Transverse colon (tissue), 4 donors: Measurements from ENCODE around the gene TMEM106C.

ENCODE experiments used
- CTCF ChIP-seq, 5 experiments: fragments of 200-600 bp in 3 of 5; fragments of 450-650 bp in 2 of 5; sonication (generic) in 3 of 5; IDR thresholded peaks; 1 replicate in 2 of 5; 2 replicates in 3 of 5; pipeline ENCODE4 v1.5.1; 2016 to 2017; ENCODE audit warnings: antibody characterized with exemption in 5 of 5, inconsistent platforms in 3 of 5, mild to moderate bottlenecking in 2 of 5, moderate library complexity in 1 of 5
- EP300 ChIP-seq: sonication (generic); formaldehyde crosslinking; IDR thresholded peaks from one replicate; pipeline ENCODE4 v1.6.1; 2017; ENCODE audit warnings: antibody characterized with exemption, low read depth
- POLR2A ChIP-seq: fragments of 450-650 bp; IDR thresholded peaks from one replicate; pipeline ENCODE4 v1.6.1; 2016; ENCODE audit warnings: antibody characterized with exemption, mild to moderate bottlenecking, moderate library complexity
- POLR2AphosphoS5 ChIP-seq, 3 donors: sonication (generic); formaldehyde crosslinking; IDR thresholded peaks; one replicate each; pipeline ENCODE4 v1.6.1; 2016; ENCODE audit warnings: antibody characterized with exemption in 3 of 3

- TF ChIP-seq EP300 (no peak), CTCF (IDR thresholded peaks at IDR 0.05) (no peak), POLR2A (no peak), POLR2AphosphoS5 (IDR thresholded peaks at IDR 0.05) (no peak)
These were observed 25.6 kb downstream of the TMEM106C start for GRCh38 chr12:47989023-47989417.
